Adrenal gland (tissue), 5 donors: ENCODE data around the gene KAZALD1.

ENCODE experiments used
- CTCF ChIP-seq, 6 experiments: fragments of 450-650 bp in 4 of 6; fragments of 200-600 bp in 2 of 6; sonication (generic) in 1 of 6; IDR thresholded peaks; 1 replicate in 5 of 6; 2 replicates in 1 of 6; pipeline versions ENCODE4 v1.5.1 to v1.8.0; 2016 to 2021; ENCODE audit warnings: antibody characterized with exemption in 6 of 6, mild to moderate bottlenecking in 2 of 6, moderate library complexity in 1 of 6
- POLR2A ChIP-seq, 2 donors: fragments of 450-650 bp; IDR thresholded peaks; one replicate each; pipeline ENCODE4 v1.6.1; 2017; ENCODE audit warnings: antibody characterized with exemption in 2 of 2, mild to moderate bottlenecking in 2 of 2, moderate library complexity in 1 of 2
- donor health status: DM: no; HTN: no; CAD: no.

- no peak for TF ChIP-seq CTCF (IDR thresholded peaks at IDR 0.05)
- TF ChIP-seq POLR2A (IDR thresholded peaks at IDR 0.05) = no peak
Measured at GRCh38 chr10:101092881-101093354, 31.1 kb downstream of the KAZALD1 start.
